WTC11 (cell line): ENCODE data around the gene RARRES2. TPM values are rescaled to one million over a fixed set of nuclear protein-coding genes. Genes with fewer than 3 reads are reported as not detected.
A peak's percentile ranks its signal among the peaks of the same experiment; 100 is the strongest.

Source experiments
- ATAC-seq: fragments of 200-7000 bp; cut with Tn5 transposase; 2 replicates; pipeline ENCODE4 v1.10.0; 2021; ENCODE audit warnings: mild to moderate bottlenecking, moderate library complexity
- CTCF ChIA-PET: fragments of 300-600 bp; sonication (Branson Sonifier 250); formaldehyde crosslinking; loops from one replicate; lab custom pipeline; 2021; ENCODE audit warnings: antibody characterized with exemption; lab: Charles Lee
- POLR2A ChIA-PET: fragments of 350-600 bp; sonication (Branson Sonifier 250); formaldehyde crosslinking; loops from one replicate; lab custom pipeline; 2021; ENCODE audit warnings: antibody characterized with exemption; lab: Charles Lee
- DNase-seq: peaks from one replicate; pipeline ENCODE4 v3.0.0; 2021; ENCODE audit warnings: low spot score
- H3K27ac Mint-ChIP-seq: 2 replicates; pipeline ENCODE4 v1.8.0; 2021; ENCODE audit warnings: mixed read lengths
- H3K27me3 Mint-ChIP-seq: 2 replicates; pipeline ENCODE4 v1.8.0; 2021; ENCODE audit warnings: low read depth, mild to moderate bottlenecking, moderate library complexity, mixed read lengths
- H3K36me3 Mint-ChIP-seq: 2 replicates; pipeline ENCODE4 v1.8.0; 2021; ENCODE audit warnings: mixed read lengths
- H3K4me1 Mint-ChIP-seq: 2 replicates; pipeline ENCODE4 v1.8.0; 2022; ENCODE audit warnings: mixed read lengths
- H3K4me3 Mint-ChIP-seq: 2 replicates; pipeline ENCODE4 v1.8.0; 2021; ENCODE audit warnings: mild to moderate bottlenecking, moderate library complexity, mixed read lengths
- H3K9me3 Mint-ChIP-seq: 2 replicates; pipeline ENCODE4 v1.8.0; 2021; ENCODE audit warnings: mixed read lengths
- AFF4 ChIP-seq: sonication (generic); formaldehyde crosslinking; IDR thresholded peaks from 2 replicates; pipeline ENCODE4 v1.8.1; 2023; ENCODE audit warnings: mild to moderate bottlenecking, missing genetic modification reagents, borderline replicate concordance
- CBFB ChIP-seq: sonication (generic); formaldehyde crosslinking; IDR thresholded peaks from 2 replicates; pipeline ENCODE4 v1.8.1; 2022; ENCODE audit warnings: mild to moderate bottlenecking, low read depth, missing genetic modification reagents
- CREM ChIP-seq: sonication (generic); formaldehyde crosslinking; IDR thresholded peaks from 2 replicates; pipeline ENCODE4 v1.8.1; 2022; ENCODE audit warnings: mild to moderate bottlenecking, missing genetic modification reagents, moderate library complexity
- FOXP1 ChIP-seq: sonication (generic); formaldehyde crosslinking; IDR thresholded peaks from 2 replicates; pipeline ENCODE4 v1.8.0; 2022; ENCODE audit warnings: missing genetic modification reagents, mild to moderate bottlenecking, moderate library complexity, borderline replicate concordance
- FOXP4 ChIP-seq: sonication (generic); formaldehyde crosslinking; IDR thresholded peaks from 2 replicates; pipeline ENCODE4 v1.8.0; 2022; ENCODE audit warnings: mild to moderate bottlenecking, missing genetic modification reagents
- HMGXB4 ChIP-seq: sonication (generic); formaldehyde crosslinking; IDR thresholded peaks from 2 replicates; pipeline ENCODE4 v1.8.1; 2023; ENCODE audit warnings: mild to moderate bottlenecking, moderate library complexity, missing genetic modification reagents
- MAX ChIP-seq: sonication (generic); formaldehyde crosslinking; IDR thresholded peaks from 2 replicates; pipeline ENCODE4 v1.8.0; 2022; ENCODE audit warnings: mild to moderate bottlenecking, missing genetic modification reagents
- NR2C2 ChIP-seq: sonication (generic); formaldehyde crosslinking; IDR thresholded peaks from 2 replicates; pipeline ENCODE4 v1.8.0; 2022; ENCODE audit warnings: mild to moderate bottlenecking, missing genetic modification reagents
- NR3C1 ChIP-seq: sonication (generic); formaldehyde crosslinking; conservative IDR thresholded peaks from 2 replicates; pipeline ENCODE4 v1.8.1; 2023; ENCODE audit warnings: low read depth, mild to moderate bottlenecking, missing genetic modification reagents
- PREB ChIP-seq: sonication (generic); formaldehyde crosslinking; IDR thresholded peaks from 2 replicates; pipeline ENCODE4 v1.8.1; 2022; ENCODE audit warnings: mild to moderate bottlenecking, missing genetic modification reagents, moderate library complexity, borderline replicate concordance
- RELA ChIP-seq: sonication (generic); formaldehyde crosslinking; IDR thresholded peaks from 2 replicates; pipeline ENCODE4 v1.8.1; 2022; ENCODE audit warnings: missing genetic modification reagents, mild to moderate bottlenecking, borderline replicate concordance
- SMAD3 ChIP-seq: sonication (generic); formaldehyde crosslinking; IDR thresholded peaks from 2 replicates; pipeline ENCODE4 v1.8.0; 2022; ENCODE audit warnings: missing genetic modification reagents, mild to moderate bottlenecking, borderline replicate concordance
- ZNF121 ChIP-seq: sonication (generic); formaldehyde crosslinking; IDR thresholded peaks from 2 replicates; pipeline ENCODE4 v1.8.0; 2023; ENCODE audit warnings: missing genetic modification reagents
- ZNF396 ChIP-seq: fragments of 250-450 bp; sonication (Bioruptor Pico); IDR thresholded peaks from 2 replicates; pipeline ENCODE4 v1.8.0; 2021; ENCODE audit warnings: mild to moderate bottlenecking, moderate library complexity, borderline replicate concordance
- ZNF423 ChIP-seq: fragments of 250-450 bp; sonication (Bioruptor Pico); IDR thresholded peaks from 2 replicates; pipeline ENCODE4 v2.1.2; 2022; ENCODE audit warnings: mild to moderate bottlenecking, moderate library complexity
- ZNF671 ChIP-seq: fragments of 250-450 bp; sonication (Bioruptor Pico); IDR thresholded peaks from 2 replicates; pipeline ENCODE4 v1.8.0; 2021; ENCODE audit warnings: mild to moderate bottlenecking
- total RNA-seq: library from RNA; stranded (reverse); gene quantifications from 3 replicates; pipeline ENCODE4 v1.2.3, GENCODE V29; 2021
- TF ChIP-seq, protein P1 (sequence below): sonication (generic); formaldehyde crosslinking; IDR thresholded peaks from 2 replicates; pipeline ENCODE4 v1.8.1; 2023; ENCODE audit warnings: mild to moderate bottlenecking, missing genetic modification reagents

RARRES2 gene
- total RNA-seq, 1 experiment from 2014 or later: 230 TPM

DNA sequence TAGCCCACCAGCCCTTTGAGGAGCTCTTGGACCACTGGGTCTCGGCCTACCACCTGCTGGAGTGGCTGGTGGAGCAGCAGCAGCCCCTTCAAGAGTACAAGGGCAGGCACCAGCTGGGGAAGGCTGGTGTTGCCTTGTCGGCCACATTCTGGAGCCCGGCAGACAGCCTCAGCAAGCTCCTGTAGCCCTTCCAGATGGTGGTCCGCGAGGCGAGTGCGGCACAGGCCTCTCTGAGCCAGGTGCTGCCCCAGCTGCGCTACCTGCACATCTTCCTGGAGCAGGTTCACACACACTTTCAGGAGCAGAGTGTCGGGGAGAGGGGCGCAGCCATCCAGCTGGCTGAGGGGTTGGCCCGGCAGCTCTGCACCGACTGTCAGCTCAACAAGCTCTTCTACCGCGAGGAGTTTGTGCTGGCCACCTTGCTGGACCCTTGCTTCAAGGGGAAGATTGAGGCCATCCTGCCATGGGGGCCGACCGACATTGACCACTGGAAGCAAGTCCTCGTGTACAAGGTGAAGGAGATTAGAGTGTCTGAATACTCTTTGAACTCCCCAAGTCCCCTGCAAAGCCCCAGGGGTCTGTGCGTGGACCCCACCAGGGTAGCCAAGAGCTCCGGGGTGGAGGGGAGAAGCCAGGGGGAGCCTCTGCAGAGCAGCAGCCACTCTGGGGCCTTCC, 11.1 kb downstream of the RARRES2 start:
- Mint-ChIP-seq H3K27ac (peak overlapping the region; percentile 82), H3K4me1 (peaks cover 60% of the 10 kb centered on the region), H3K4me3 (no peak overlapping the region), H3K9me3 (no peaks in the 10 kb centered on the region), H3K27me3 (0 out of 2 replicates have a peak, but pooled peaks cover under 1% of the 10 kb centered on the region), H3K36me3 (peaks cover 43% of the 10 kb centered on the region)
- ATAC-seq (no peak), DNase-seq (no peak)
- CTCF ChIA-PET: interaction anchor here (0.6 to 1.5 kb wide), 10 partner anchors 8 to 657 kb away, joined by 3 to 6 read pairs (median 4); no protein-coding TSS in a partner anchor
- TF ChIP-seq AFF4 (no peak), NR2C2 (CRISPR knock-in tag) (no peak), ZNF396 (no peak), SMAD3 (CRISPR knock-in tag) (no peak), RELA (CRISPR knock-in tag) (no peak), FOXP4 (CRISPR knock-in tag) (no peak), FOXP1 (CRISPR knock-in tag) (peak; percentile 41; the same call in 1 of the 2 replicates), ZNF423 (CRISPR knock-in tag) (no peak), ZNF671 (CRISPR knock-in tag) (no peak), HMGXB4 (CRISPR knock-in tag) (no peak), CBFB (CRISPR knock-in tag) (no peak), ZNF121 (CRISPR knock-in tag) (peak; percentile 39; the same call in 1 of the 2 replicates), CREM (CRISPR knock-in tag) (no peak), NR3C1 (CRISPR knock-in tag) (no peak), PREB (CRISPR knock-in tag) (no peak), MAX (CRISPR knock-in tag) (no peak)
- TF ChIP-seq, protein P1, sequence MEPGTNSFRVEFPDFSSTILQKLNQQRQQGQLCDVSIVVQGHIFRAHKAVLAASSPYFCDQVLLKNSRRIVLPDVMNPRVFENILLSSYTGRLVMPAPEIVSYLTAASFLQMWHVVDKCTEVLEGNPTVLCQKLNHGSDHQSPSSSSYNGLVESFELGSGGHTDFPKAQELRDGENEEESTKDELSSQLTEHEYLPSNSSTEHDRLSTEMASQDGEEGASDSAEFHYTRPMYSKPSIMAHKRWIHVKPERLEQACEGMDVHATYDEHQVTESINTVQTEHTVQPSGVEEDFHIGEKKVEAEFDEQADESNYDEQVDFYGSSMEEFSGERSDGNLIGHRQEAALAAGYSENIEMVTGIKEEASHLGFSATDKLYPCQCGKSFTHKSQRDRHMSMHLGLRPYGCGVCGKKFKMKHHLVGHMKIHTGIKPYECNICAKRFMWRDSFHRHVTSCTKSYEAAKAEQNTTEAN (CRISPR knock-in tag): no peak
- POLR2A ChIA-PET: interaction anchor here (0.6 to 2.2 kb wide), 9 partner anchors 10 to 1040 kb away, joined by 3 to 9 read pairs (median 3); partner anchors contain the start of genes RARRES2 and REPIN1
